ENCODE results near the gene GALNTL6.

DNA sequence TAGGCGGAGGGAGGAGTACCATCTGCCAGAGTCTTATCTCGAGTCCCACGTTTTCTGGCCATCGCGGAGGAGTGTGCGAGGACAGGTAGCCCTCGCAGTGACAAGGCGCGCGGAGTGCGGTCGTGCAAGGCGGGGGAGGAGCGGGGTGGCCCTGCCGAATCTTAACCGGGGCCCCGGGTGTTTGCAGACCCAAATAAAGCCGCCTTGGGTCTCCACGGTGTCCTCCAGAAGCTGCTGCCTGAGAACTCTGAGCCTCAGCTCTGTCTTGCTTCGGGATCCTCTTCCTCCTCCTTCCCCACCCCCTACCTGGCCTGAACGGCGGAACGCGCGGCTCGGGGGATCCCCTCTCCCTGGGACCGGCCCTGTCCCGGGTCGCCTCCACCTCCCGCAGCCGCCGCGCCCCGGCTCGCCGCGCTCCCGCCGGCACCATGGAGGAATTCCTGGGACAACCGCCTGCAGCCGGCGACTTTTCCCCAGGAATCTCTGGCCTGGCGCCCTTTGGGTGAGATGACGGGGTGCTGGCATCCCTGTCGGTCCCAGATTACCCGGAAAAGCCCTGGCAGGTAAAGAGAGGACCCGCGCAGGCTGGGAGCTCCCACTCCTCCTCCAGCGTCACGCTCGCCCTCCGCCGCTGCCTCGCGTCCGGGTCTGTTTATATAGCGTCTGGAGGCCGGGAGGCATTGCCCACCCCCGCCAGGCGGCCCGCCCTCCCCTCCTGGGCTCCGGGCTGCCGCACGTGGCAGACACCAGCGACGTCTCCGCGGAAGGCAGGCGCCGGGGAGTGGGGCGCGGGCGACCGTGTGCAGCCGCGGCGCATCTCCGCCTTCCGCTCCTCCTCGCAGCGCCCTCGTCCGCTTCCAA lies at the start of gene GALNTL6:
- TF ChIP-seq, protein P1, sequence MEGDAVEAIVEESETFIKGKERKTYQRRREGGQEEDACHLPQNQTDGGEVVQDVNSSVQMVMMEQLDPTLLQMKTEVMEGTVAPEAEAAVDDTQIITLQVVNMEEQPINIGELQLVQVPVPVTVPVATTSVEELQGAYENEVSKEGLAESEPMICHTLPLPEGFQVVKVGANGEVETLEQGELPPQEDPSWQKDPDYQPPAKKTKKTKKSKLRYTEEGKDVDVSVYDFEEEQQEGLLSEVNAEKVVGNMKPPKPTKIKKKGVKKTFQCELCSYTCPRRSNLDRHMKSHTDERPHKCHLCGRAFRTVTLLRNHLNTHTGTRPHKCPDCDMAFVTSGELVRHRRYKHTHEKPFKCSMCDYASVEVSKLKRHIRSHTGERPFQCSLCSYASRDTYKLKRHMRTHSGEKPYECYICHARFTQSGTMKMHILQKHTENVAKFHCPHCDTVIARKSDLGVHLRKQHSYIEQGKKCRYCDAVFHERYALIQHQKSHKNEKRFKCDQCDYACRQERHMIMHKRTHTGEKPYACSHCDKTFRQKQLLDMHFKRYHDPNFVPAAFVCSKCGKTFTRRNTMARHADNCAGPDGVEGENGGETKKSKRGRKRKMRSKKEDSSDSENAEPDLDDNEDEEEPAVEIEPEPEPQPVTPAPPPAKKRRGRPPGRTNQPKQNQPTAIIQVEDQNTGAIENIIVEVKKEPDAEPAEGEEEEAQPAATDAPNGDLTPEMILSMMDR (IDR thresholded peaks at IDR 0.05) = no peak
- TF ChIP-seq POLR2A (IDR thresholded peaks at IDR 0.05) = no peak

Measured in suprapubic skin (tissue), 3 donors.